NCI-H2196 (cell line): Measurements from ENCODE around the gene PLEKHA5.

Experiments used
- DNase-seq: peaks from one replicate; lab custom pipeline; 2025; ENCODE audit not compliant: unreplicated experiment; lab: John Stamatoyannopoulos, UW

Gene PLEKHA5

GRCh38 chr12:19129122-19129485 is 429 bp upstream of the PLEKHA5 start:
- DNase-seq: no peak

- peak; percentile 56 for DNase-seq
Measured at GRCh38 chr12:19130224-19131024, 891 bp downstream of the PLEKHA5 start.

GRCh38 chr12:19131025-19131444 is 1.5 kb downstream of the PLEKHA5 start:
- DNase-seq: peak; percentile 58

GRCh38 chr12:19138551-19138950 is 9.0 kb downstream of the PLEKHA5 start:
- DNase-seq: no peak

GRCh38 chr12:19138956-19139355 is 9.4 kb downstream of the PLEKHA5 start:
- no peak for DNase-seq

GRCh38 chr12:19139615-19140194 is 10.2 kb downstream of the PLEKHA5 start:
- no peak for DNase-seq

- DNase-seq: no peak
Measured at GRCh38 chr12:19140381-19141236, 11.1 kb downstream of the PLEKHA5 start.

- no peak for DNase-seq
Measured at GRCh38 chr12:19142499-19142898, 13.0 kb downstream of the PLEKHA5 start.

- no peak for DNase-seq
Measured at GRCh38 chr12:19144287-19144686, 14.8 kb downstream of the PLEKHA5 start.

- DNase-seq: no peak
Measured at GRCh38 chr12:19144985-19145384, 15.5 kb downstream of the PLEKHA5 start.

- no peak for DNase-seq
Measured at GRCh38 chr12:19148860-19149259, 19.3 kb downstream of the PLEKHA5 start.

GRCh38 chr12:19150273-19150900 is 20.9 kb downstream of the PLEKHA5 start:
- no peak for DNase-seq

GRCh38 chr12:19151298-19151697 is 21.8 kb downstream of the PLEKHA5 start:
- no peak for DNase-seq

- no peak for DNase-seq
Measured at GRCh38 chr12:19153396-19153795, 23.9 kb downstream of the PLEKHA5 start.

GRCh38 chr12:19154686-19155085 is 25.2 kb downstream of the PLEKHA5 start:
- no peak for DNase-seq

GRCh38 chr12:19155981-19156734 is 26.6 kb downstream of the PLEKHA5 start:
- DNase-seq: no peak

GRCh38 chr12:19158923-19159322 is 29.4 kb downstream of the PLEKHA5 start:
- no peak for DNase-seq

- no peak for DNase-seq
Measured at GRCh38 chr12:19161216-19161615, 31.7 kb downstream of the PLEKHA5 start.

GRCh38 chr12:19165451-19165850 is 35.9 kb downstream of the PLEKHA5 start:
- DNase-seq: no peak

- DNase-seq: no peak
Measured at GRCh38 chr12:19166387-19166786, 36.9 kb downstream of the PLEKHA5 start.

GRCh38 chr12:19166956-19167355 is 37.4 kb downstream of the PLEKHA5 start:
- no peak for DNase-seq
